ENCODE measurements around the gene AKNAD1. TPM values are rescaled to one million over a fixed set of nuclear protein-coding genes. Genes with fewer than 3 reads are reported as not detected.

AKNAD1 gene
- total and polyA plus RNA-seq, 2 donors (not counting 1 experiment from before 2014, with no cell fraction given): not detected

GRCh38 chr1:108823632-108824031, 33.3 kb downstream of the AKNAD1 start:
- peaks cover 0 to 3% (median 0%) of the 10 kb centered on the region in 3 donors for H3K9me3 ChIP-seq (ENCODE audit: control extremely low read depth in 1 of 3, control insufficient read depth in 2 of 3, insufficient read depth in 1 of 3, low read length in 2 of 3)
- intact Hi-C loops (cut with micrococcal nuclease): no loop called here
- no peak overlapping the region for H3K4me3 ChIP-seq (ENCODE audit: control extremely low read depth in 1 of 5, extremely low read depth in 1 of 5, insufficient read depth in 1 of 5, low read depth in 2 of 5, low read length in 4 of 5)
- H4K20me1 ChIP-seq (ENCODE audit: control insufficient read depth, insufficient read depth, low read length, poor library complexity, severe bottlenecking): no peaks in the 10 kb centered on the region
- ATAC-seq (ENCODE audit: low read depth) (no peak), DNase-seq (no peak)
- Mint-ChIP-seq H3K27me3 (peaks cover 4% of the 10 kb centered on the region), H3K9me3 (ENCODE audit: insufficient read depth) (no peaks in the 10 kb centered on the region), H3K4me1 (no peaks in the 10 kb centered on the region), H3K27ac (no peak overlapping the region), H3K4me3 (no peak overlapping the region)
- H2AFZ ChIP-seq (ENCODE audit: insufficient read depth, low read depth, low read length, poor library complexity, severe bottlenecking): no peak overlapping the region
- no peaks in the 10 kb centered on the region for H3K36me3 ChIP-seq (replicated peaks in 1 of 2; ENCODE audit: control extremely low read depth in 1 of 2, control insufficient read depth in 1 of 2, extremely low read depth in 1 of 2, insufficient read depth in 2 of 2, low read length in 1 of 2)
- H3K4me1 ChIP-seq (ENCODE audit: control insufficient read depth in 2 of 2, insufficient read depth in 2 of 2, low read length in 2 of 2): peaks cover 0 to 3% of the 10 kb centered on the region in 2 donors
- no peaks in the 10 kb centered on the region for H3K79me2 ChIP-seq (ENCODE audit: control insufficient read depth, insufficient read depth, low read length)
- no peak overlapping the region for H3K27ac ChIP-seq (ENCODE audit: low read length in 2 of 2)
- no peak overlapping the region for H3K4me2 ChIP-seq (replicated peaks; ENCODE audit: low read depth, low read length, poor library complexity, severe bottlenecking)
- POLR2A ChIA-PET: no interaction called here
- H3K9ac ChIP-seq (ENCODE audit: low read length): no peak overlapping the region
- TF ChIP-seq, protein P1, sequence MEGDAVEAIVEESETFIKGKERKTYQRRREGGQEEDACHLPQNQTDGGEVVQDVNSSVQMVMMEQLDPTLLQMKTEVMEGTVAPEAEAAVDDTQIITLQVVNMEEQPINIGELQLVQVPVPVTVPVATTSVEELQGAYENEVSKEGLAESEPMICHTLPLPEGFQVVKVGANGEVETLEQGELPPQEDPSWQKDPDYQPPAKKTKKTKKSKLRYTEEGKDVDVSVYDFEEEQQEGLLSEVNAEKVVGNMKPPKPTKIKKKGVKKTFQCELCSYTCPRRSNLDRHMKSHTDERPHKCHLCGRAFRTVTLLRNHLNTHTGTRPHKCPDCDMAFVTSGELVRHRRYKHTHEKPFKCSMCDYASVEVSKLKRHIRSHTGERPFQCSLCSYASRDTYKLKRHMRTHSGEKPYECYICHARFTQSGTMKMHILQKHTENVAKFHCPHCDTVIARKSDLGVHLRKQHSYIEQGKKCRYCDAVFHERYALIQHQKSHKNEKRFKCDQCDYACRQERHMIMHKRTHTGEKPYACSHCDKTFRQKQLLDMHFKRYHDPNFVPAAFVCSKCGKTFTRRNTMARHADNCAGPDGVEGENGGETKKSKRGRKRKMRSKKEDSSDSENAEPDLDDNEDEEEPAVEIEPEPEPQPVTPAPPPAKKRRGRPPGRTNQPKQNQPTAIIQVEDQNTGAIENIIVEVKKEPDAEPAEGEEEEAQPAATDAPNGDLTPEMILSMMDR (IDR thresholded peaks at IDR 0.05): no peak
- no peak for TF ChIP-seq EZH2 (IDR thresholded peaks at IDR 0.05; ENCODE audit: borderline replicate concordance, insufficient read depth, low read depth, low read length, poor library complexity, severe bottlenecking)
- H3K27me3 ChIP-seq (replicated peaks in 1 of 4; ENCODE audit: control extremely low read depth in 1 of 4, control insufficient read depth in 3 of 4, insufficient read depth in 4 of 4, low read length in 3 of 4): no peaks in the 10 kb centered on the region
- WGBS (ENCODE audit: insufficient coverage): 50% methylated on average over 1 of the region's 3 CpGs
- CTCF ChIA-PET: no interaction called here

GRCh38 chr1:108819878-108820277, 37.0 kb downstream of the AKNAD1 start:
- 84% methylated on average over 4 of the region's 5 CpGs for WGBS (ENCODE audit: insufficient coverage)
- ATAC-seq (ENCODE audit: low read depth) (no peak), DNase-seq (no peak)
- Mint-ChIP-seq H3K4me1 (no peaks in the 10 kb centered on the region), H3K27me3 (peaks cover 4% of the 10 kb centered on the region), H3K9me3 (ENCODE audit: insufficient read depth) (no peaks in the 10 kb centered on the region), H3K27ac (no peak overlapping the region), H3K4me3 (no peak overlapping the region)
- intact Hi-C loops (cut with micrococcal nuclease): no loop called here
- ChIA-PET CTCF (interaction anchor here (0.7 to 1.1 kb wide), 2 partner anchors 77 to 138 kb away, joined by 3 to 4 read pairs; no protein-coding TSS in a partner anchor), POLR2A (no interaction called here)
- H3K36me3 ChIP-seq (replicated peaks in 1 of 2; ENCODE audit: control extremely low read depth in 1 of 2, control insufficient read depth in 1 of 2, extremely low read depth in 1 of 2, insufficient read depth in 2 of 2, low read length in 1 of 2): no peaks in the 10 kb centered on the region
- no peaks in the 10 kb centered on the region for H3K4me1 ChIP-seq (ENCODE audit: control insufficient read depth in 2 of 2, insufficient read depth in 2 of 2, low read length in 2 of 2)
- H3K9ac ChIP-seq (ENCODE audit: low read length): no peak overlapping the region
- no peak overlapping the region for H2AFZ ChIP-seq (ENCODE audit: insufficient read depth, low read depth, low read length, poor library complexity, severe bottlenecking)
- H3K4me2 ChIP-seq (replicated peaks; ENCODE audit: low read depth, low read length, poor library complexity, severe bottlenecking): no peak overlapping the region
- H3K27me3 ChIP-seq (replicated peaks in 1 of 4; ENCODE audit: control extremely low read depth in 1 of 4, control insufficient read depth in 3 of 4, insufficient read depth in 4 of 4, low read length in 3 of 4): no peaks in the 10 kb centered on the region
- H3K79me2 ChIP-seq (ENCODE audit: control insufficient read depth, insufficient read depth, low read length): no peaks in the 10 kb centered on the region
- H3K9me3 ChIP-seq (ENCODE audit: control extremely low read depth in 1 of 3, control insufficient read depth in 2 of 3, insufficient read depth in 1 of 3, low read length in 2 of 3): peaks cover 0 to 2% (median 0%) of the 10 kb centered on the region in 3 donors
- TF ChIP-seq, protein P1 (IDR thresholded peaks at IDR 0.05): no peak
- TF ChIP-seq EZH2 (IDR thresholded peaks at IDR 0.05; ENCODE audit: borderline replicate concordance, insufficient read depth, low read depth, low read length, poor library complexity, severe bottlenecking): no peak
- H3K27ac ChIP-seq (ENCODE audit: low read length in 2 of 2): no peak overlapping the region
- H4K20me1 ChIP-seq (ENCODE audit: control insufficient read depth, insufficient read depth, low read length, poor library complexity, severe bottlenecking): no peaks in the 10 kb centered on the region
- H3K4me3 ChIP-seq (ENCODE audit: control extremely low read depth in 1 of 5, extremely low read depth in 1 of 5, insufficient read depth in 1 of 5, low read depth in 2 of 5, low read length in 4 of 5): no peak overlapping the region
